Panc1 (cell line): ENCODE results near the gene TBRG4.

Experiments
- TF ChIP-seq, protein P1 (sequence below): fragments of 450-650 bp; IDR thresholded peaks from 2 replicates; pipeline ENCODE4 v1.5.1; 2017; ENCODE audit warnings: mild to moderate bottlenecking
- TF ChIP-seq, protein P2 (sequence below), 2 experiments: IDR thresholded peaks; 2 replicates each; pipeline ENCODE4 v1.6.1; 2011 to 2012; ENCODE audit warnings: low read depth in 2 of 2, control low read depth in 1 of 2, low read length in 1 of 2, mild to moderate bottlenecking in 1 of 2, moderate library complexity in 1 of 2; ENCODE audit not compliant: insufficient read depth in 1 of 2

DNA sequence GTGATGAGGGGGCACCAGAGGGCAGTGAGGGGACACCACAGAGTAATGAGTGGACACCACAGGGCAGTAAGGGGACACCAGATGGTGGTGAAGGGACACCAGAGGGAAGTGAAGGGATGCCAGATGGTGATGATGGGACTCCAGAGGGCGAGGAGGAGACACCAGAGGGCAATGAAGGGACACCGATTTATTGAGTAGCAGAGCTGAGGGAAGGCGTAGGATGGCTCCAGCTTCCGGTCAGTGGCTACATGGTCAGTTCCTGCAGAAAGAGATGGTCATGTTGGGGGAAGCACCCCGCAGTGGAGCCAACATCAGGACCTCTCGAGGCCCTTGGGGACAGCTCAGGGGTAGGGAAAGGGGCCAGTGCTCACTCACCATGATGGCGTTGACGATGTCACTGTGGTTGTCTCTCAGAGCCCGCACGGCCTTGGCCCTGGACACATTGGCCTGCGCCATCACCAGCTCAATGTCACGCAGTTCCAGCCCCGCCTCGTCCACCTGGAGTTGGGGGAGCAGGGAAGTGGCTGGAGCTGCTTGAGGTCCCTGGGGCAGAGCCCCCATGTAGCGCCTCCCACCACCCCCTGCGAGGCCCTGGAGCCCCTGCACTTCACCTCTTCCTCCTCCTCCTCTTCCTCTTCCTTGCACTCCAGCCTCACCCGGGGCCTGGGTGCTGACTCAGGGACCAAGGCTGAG is 31.1 kb downstream of the TBRG4 start:
- TF ChIP-seq, protein P1, sequence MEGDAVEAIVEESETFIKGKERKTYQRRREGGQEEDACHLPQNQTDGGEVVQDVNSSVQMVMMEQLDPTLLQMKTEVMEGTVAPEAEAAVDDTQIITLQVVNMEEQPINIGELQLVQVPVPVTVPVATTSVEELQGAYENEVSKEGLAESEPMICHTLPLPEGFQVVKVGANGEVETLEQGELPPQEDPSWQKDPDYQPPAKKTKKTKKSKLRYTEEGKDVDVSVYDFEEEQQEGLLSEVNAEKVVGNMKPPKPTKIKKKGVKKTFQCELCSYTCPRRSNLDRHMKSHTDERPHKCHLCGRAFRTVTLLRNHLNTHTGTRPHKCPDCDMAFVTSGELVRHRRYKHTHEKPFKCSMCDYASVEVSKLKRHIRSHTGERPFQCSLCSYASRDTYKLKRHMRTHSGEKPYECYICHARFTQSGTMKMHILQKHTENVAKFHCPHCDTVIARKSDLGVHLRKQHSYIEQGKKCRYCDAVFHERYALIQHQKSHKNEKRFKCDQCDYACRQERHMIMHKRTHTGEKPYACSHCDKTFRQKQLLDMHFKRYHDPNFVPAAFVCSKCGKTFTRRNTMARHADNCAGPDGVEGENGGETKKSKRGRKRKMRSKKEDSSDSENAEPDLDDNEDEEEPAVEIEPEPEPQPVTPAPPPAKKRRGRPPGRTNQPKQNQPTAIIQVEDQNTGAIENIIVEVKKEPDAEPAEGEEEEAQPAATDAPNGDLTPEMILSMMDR: no peak
- TF ChIP-seq, protein P2, sequence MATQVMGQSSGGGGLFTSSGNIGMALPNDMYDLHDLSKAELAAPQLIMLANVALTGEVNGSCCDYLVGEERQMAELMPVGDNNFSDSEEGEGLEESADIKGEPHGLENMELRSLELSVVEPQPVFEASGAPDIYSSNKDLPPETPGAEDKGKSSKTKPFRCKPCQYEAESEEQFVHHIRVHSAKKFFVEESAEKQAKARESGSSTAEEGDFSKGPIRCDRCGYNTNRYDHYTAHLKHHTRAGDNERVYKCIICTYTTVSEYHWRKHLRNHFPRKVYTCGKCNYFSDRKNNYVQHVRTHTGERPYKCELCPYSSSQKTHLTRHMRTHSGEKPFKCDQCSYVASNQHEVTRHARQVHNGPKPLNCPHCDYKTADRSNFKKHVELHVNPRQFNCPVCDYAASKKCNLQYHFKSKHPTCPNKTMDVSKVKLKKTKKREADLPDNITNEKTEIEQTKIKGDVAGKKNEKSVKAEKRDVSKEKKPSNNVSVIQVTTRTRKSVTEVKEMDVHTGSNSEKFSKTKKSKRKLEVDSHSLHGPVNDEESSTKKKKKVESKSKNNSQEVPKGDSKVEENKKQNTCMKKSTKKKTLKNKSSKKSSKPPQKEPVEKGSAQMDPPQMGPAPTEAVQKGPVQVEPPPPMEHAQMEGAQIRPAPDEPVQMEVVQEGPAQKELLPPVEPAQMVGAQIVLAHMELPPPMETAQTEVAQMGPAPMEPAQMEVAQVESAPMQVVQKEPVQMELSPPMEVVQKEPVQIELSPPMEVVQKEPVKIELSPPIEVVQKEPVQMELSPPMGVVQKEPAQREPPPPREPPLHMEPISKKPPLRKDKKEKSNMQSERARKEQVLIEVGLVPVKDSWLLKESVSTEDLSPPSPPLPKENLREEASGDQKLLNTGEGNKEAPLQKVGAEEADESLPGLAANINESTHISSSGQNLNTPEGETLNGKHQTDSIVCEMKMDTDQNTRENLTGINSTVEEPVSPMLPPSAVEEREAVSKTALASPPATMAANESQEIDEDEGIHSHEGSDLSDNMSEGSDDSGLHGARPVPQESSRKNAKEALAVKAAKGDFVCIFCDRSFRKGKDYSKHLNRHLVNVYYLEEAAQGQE (IDR thresholded peaks at IDR 0.05; ENCODE audit: insufficient read depth in 1 of 2, low read depth in 2 of 2, low read length in 1 of 2): no peak
